Right lobe of liver (tissue), 6 donors: ENCODE measurements around the gene GALNT13. TPM values are rescaled to one million over a fixed set of nuclear protein-coding genes. Genes with fewer than 3 reads are reported as not detected.

Experiments used
- ATAC-seq, 4 donors: fragments of 200-7000 bp; cut with Tn5 transposase; one replicate each; pipeline ENCODE4 v1.9.1; 2020; ENCODE audit warnings: mild to moderate bottlenecking in 4 of 4, moderate library complexity in 4 of 4
- DNase-seq, 3 donors: peaks; one replicate each; pipeline ENCODE4 v3.0.0-alpha.2; 2020
- H3K27ac ChIP-seq, 3 donors: fragments of 200-600 bp; one replicate each; pipeline ENCODE4 v1.8.0; 2022
- H3K27me3 ChIP-seq, 2 donors: fragments of 200-600 bp; one replicate each; pipeline ENCODE4 v1.8.0; 2022
- H3K36me3 ChIP-seq, 4 donors: fragments of 200-600 bp; sonication (generic) in 1 of 4; one replicate each; pipeline versions ENCODE4 v1.5.1 to v1.8.0; 2017 to 2022; ENCODE audit warnings: control low read depth in 1 of 4
- H3K4me1 ChIP-seq, 4 donors: fragments of 200-600 bp; sonication (generic) in 1 of 4; one replicate each; pipeline versions ENCODE4 v1.5.1 to v1.8.0; 2017 to 2022; ENCODE audit warnings: control low read depth in 1 of 4
- H3K4me3 ChIP-seq, 3 donors: fragments of 200-600 bp; one replicate each; pipeline ENCODE4 v1.8.0; 2022
- H3K9me3 ChIP-seq, 4 donors: fragments of 200-600 bp; sonication (generic) in 1 of 4; one replicate each; pipeline versions ENCODE4 v1.5.1 to v1.8.0; 2017 to 2022; ENCODE audit warnings: control low read depth in 1 of 4
- POLR2A ChIP-seq: fragments of 450-650 bp; IDR thresholded peaks from one replicate; pipeline ENCODE4 v1.6.1; 2017; ENCODE audit warnings: antibody characterized with exemption, mild to moderate bottlenecking
- WGBS: methylation state at CpG from one replicate; pipeline ENCODE4 v1.1.6; 2018; ENCODE audit warnings: low coverage, low lambda C conversion rate; ENCODE audit not compliant: insufficient coverage; ENCODE audit errors: missing lambda C conversion rate; 5-methylcytosine and 5-hydroxymethylcytosine counted together
- intact Hi-C, 2 donors: fragments of 100-400 bp; cut with DNase I; formaldehyde crosslinking; loops; one replicate each; pipeline versions ENCODE4 v1.11.2 to v1.14.1; 2022
- total RNA-seq, 6 experiments: library from RNA; depleted of rRNA in 2 of 6; stranded (reverse); fragments of >200 nt in 2 of 6; fragmentation: NEBNext Ultra II Directional in 3 of 6; extraction: Animal tissue kit (Norgen Biotek cat#: 25700) in 3 of 6; gene quantifications; one replicate each; pipeline versions ENCODE4 v1.1.0 to v1.2.4, GENCODE V29; 2016 to 2023
- TF ChIP-seq, protein P1 (sequence below), 4 donors: fragments of 200-600 bp in 3 of 4; fragments of 450-650 bp in 1 of 4; IDR thresholded peaks; one replicate each; pipeline versions ENCODE4 v1.5.1 to v1.8.0; 2016 to 2022; ENCODE audit warnings: antibody characterized with exemption in 4 of 4, mild to moderate bottlenecking in 2 of 4
- donor health status: DM: no; HTN: yes; CAD: no.
- donor health status: DM: no; HTN: no; CAD: no.
- donor health status: DM: no; HTN: no; CAD: no.
- donor health status: DM: no; HTN: yes; CAD: no.
- donor health status: DM: no; HTN: yes; CAD: no.

Gene GALNT13
- total RNA-seq, 6 experiments from 2014 or later: not detected

DNA sequence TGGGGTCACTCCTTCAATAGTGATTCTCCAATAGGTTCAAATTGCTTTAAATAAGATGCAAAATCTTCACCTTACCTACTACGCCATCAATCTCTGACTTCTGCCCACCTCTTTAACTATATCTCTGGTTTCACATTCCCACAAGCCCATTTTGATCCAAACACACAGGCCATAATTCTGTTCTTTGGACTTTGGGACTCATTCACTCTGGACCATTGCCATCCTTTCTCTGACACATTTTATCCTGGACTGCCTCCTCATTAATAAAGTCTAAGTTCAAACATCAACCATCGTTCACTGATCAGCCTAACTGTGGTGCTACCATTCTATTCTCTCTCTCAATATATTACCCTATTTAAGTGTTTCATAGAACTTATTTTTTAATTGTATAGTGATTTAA lies 332.2 kb downstream of the GALNT13 start:
- Histone ChIP-seq H3K27me3 (no peaks in the 10 kb centered on the region), H3K36me3 (no peaks in the 10 kb centered on the region), H3K4me3 (no peak overlapping the region), H3K4me1 (no peaks in the 10 kb centered on the region), H3K9me3 (no peaks in the 10 kb centered on the region), H3K27ac (no peak overlapping the region)
- 45% methylated on average over 2 of the region's 2 CpGs for WGBS
- DNase-seq (no peak), ATAC-seq (no peak)
- TF ChIP-seq, protein P1, sequence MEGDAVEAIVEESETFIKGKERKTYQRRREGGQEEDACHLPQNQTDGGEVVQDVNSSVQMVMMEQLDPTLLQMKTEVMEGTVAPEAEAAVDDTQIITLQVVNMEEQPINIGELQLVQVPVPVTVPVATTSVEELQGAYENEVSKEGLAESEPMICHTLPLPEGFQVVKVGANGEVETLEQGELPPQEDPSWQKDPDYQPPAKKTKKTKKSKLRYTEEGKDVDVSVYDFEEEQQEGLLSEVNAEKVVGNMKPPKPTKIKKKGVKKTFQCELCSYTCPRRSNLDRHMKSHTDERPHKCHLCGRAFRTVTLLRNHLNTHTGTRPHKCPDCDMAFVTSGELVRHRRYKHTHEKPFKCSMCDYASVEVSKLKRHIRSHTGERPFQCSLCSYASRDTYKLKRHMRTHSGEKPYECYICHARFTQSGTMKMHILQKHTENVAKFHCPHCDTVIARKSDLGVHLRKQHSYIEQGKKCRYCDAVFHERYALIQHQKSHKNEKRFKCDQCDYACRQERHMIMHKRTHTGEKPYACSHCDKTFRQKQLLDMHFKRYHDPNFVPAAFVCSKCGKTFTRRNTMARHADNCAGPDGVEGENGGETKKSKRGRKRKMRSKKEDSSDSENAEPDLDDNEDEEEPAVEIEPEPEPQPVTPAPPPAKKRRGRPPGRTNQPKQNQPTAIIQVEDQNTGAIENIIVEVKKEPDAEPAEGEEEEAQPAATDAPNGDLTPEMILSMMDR (IDR thresholded peaks at IDR 0.05): no peak
- no peak for TF ChIP-seq POLR2A
- intact Hi-C loops: no loop called here

GRCh38 chr2:154207288-154208047 lies 335.7 kb downstream of the GALNT13 start:
- TF ChIP-seq, protein P1 (IDR thresholded peaks at IDR 0.05): no peak
- no peak for TF ChIP-seq POLR2A
- intact Hi-C loops: no loop called here
- Histone ChIP-seq H3K36me3 (no peaks in the 10 kb centered on the region), H3K27ac (no peak overlapping the region), H3K4me1 (no peaks in the 10 kb centered on the region), H3K4me3 (no peak overlapping the region), H3K27me3 (no peaks in the 10 kb centered on the region), H3K9me3 (no peaks in the 10 kb centered on the region)
- ATAC-seq (no peak), DNase-seq (no peak)
- WGBS: 61% methylated on average over 2 of the region's 2 CpGs

DNA sequence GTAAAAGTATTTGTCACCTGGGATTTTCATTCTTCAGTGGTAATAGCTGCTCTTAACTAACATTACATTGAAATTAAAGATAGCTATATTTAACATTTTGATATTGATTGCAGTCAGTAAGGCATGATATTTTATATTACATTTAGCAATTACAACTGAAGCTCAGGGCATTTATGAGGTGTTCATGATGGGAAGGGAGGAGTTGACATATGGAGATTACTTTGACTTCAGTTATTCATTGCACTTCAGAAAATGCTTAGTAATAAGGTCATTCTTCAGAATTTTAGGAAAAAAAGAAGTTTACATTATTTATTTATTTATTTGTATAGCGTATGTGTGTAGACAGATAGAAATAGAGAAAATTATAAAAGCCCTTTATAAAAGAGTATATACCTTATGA lies 352.0 kb downstream of the GALNT13 start:
- intact Hi-C loops: no loop called here
- Histone ChIP-seq H3K27ac (no peak overlapping the region), H3K36me3 (no peaks in the 10 kb centered on the region), H3K4me1 (no peaks in the 10 kb centered on the region), H3K27me3 (no peaks in the 10 kb centered on the region), H3K9me3 (no peaks in the 10 kb centered on the region), H3K4me3 (no peak overlapping the region)
- DNase-seq (no peak), ATAC-seq (no peak)
- TF ChIP-seq, protein P1 (IDR thresholded peaks at IDR 0.05): no peak
- TF ChIP-seq POLR2A: no peak
- WGBS: 73% methylated on average over 1 of the region's 1 CpG

GRCh38 chr2:154226931-154227330 lies 355.2 kb downstream of the GALNT13 start:
- DNase-seq: no peak
- ATAC-seq: no peak
- H3K4me3 ChIP-seq: no peak overlapping the region
- H3K36me3 ChIP-seq: no peaks in the 10 kb centered on the region
- H3K9me3 ChIP-seq: no peaks in the 10 kb centered on the region
- TF ChIP-seq POLR2A: no peak
- TF ChIP-seq, protein P1 (IDR thresholded peaks at IDR 0.05): no peak
- H3K27ac ChIP-seq: no peak overlapping the region
- H3K27me3 ChIP-seq: no peaks in the 10 kb centered on the region
- WGBS: 39% methylated on average over 2 of the region's 2 CpGs
- H3K4me1 ChIP-seq: no peaks in the 10 kb centered on the region
- intact Hi-C loops: no loop called here
